HG03108 (cell line): Measurements from ENCODE around the gene ANKRD44.

Experiments
- ATAC-seq: cut with Tn5 transposase; IDR thresholded peaks from one replicate; pipeline ENCODE4 v1.9.1; 2021; ENCODE audit warnings: moderate library complexity; ENCODE audit not compliant: unreplicated experiment

ANKRD44 gene

GRCh38 chr2:197126630-197127352, 183.8 kb downstream of the ANKRD44 start:
- no peak for ATAC-seq

- ATAC-seq, result no peak
These were observed 185.8 kb downstream of the ANKRD44 start for GRCh38 chr2:197124639-197125390.

- no peak for ATAC-seq
These were observed 187.8 kb downstream of the ANKRD44 start for GRCh38 chr2:197122821-197123220.

- no peak for ATAC-seq
These were observed 188.7 kb downstream of the ANKRD44 start for GRCh38 chr2:197121756-197122385.

- ATAC-seq, result no peak
These were observed 189.3 kb downstream of the ANKRD44 start for GRCh38 chr2:197121255-197121654.

GRCh38 chr2:197116306-197116879, 194.2 kb downstream of the ANKRD44 start:
- ATAC-seq, result no peak

- ATAC-seq, result no peak
These were observed 195.3 kb downstream of the ANKRD44 start for GRCh38 chr2:197115325-197115724.

- ATAC-seq, result no peak
These were observed 197.3 kb downstream of the ANKRD44 start for GRCh38 chr2:197113275-197113711.

GRCh38 chr2:197109326-197109725, 201.3 kb downstream of the ANKRD44 start:
- ATAC-seq, result no peak

GRCh38 chr2:197108758-197109157, 201.8 kb downstream of the ANKRD44 start:
- no peak for ATAC-seq

- no peak for ATAC-seq
These were observed 203.0 kb downstream of the ANKRD44 start for GRCh38 chr2:197107291-197108269.

- no peak for ATAC-seq
These were observed 207.2 kb downstream of the ANKRD44 start for GRCh38 chr2:197103363-197103762.

GRCh38 chr2:197102231-197102630, 208.3 kb downstream of the ANKRD44 start:
- no peak for ATAC-seq

GRCh38 chr2:197101519-197101918, 209.1 kb downstream of the ANKRD44 start:
- ATAC-seq, result no peak

GRCh38 chr2:197097578-197098366, 212.8 kb downstream of the ANKRD44 start:
- no peak for ATAC-seq

- ATAC-seq, result no peak
These were observed 213.9 kb downstream of the ANKRD44 start for GRCh38 chr2:197096649-197097048.

GRCh38 chr2:197092431-197092830, 218.1 kb downstream of the ANKRD44 start:
- ATAC-seq, result no peak

- no peak for ATAC-seq
These were observed 219.7 kb downstream of the ANKRD44 start for GRCh38 chr2:197090742-197091367.

GRCh38 chr2:197089655-197090054, 220.9 kb downstream of the ANKRD44 start:
- ATAC-seq, result no peak
